H9 (cell line): ENCODE measurements around the gene LMNTD1. TPM values are rescaled to one million over a fixed set of nuclear protein-coding genes. Genes with fewer than 3 reads are reported as not detected.

Experiments
- DNase-seq: peaks from one replicate; pipeline ENCODE4 v3.0.0-alpha.2; 2017
- H2AFZ ChIP-seq: one replicate; pipeline ENCODE4 v1.6.1; 2013; ENCODE audit warnings: mild to moderate bottlenecking, low read length, control low read depth, moderate library complexity
- H2AK5ac ChIP-seq: 2 replicates; pipeline ENCODE4 v1.6.1; 2013; ENCODE audit warnings: low read length, control low read depth, mixed read lengths; ENCODE audit not compliant: insufficient read length
- H2BK120ac ChIP-seq: one replicate; pipeline ENCODE4 v1.6.1; 2013; ENCODE audit warnings: low read depth, mild to moderate bottlenecking, low read length, control low read depth, inconsistent platforms; ENCODE audit not compliant: poor library complexity, severe bottlenecking
- H2BK12ac ChIP-seq: 2 replicates; pipeline ENCODE4 v1.6.1; 2013; ENCODE audit warnings: low read length, control low read depth, mixed read lengths, low read depth; ENCODE audit not compliant: insufficient read length
- H2BK15ac ChIP-seq: 2 replicates; pipeline ENCODE4 v1.6.1; 2013; ENCODE audit warnings: low read depth, low read length, control low read depth
- H2BK20ac ChIP-seq: one replicate; pipeline ENCODE4 v1.6.1; 2013; ENCODE audit warnings: low read depth, mild to moderate bottlenecking, low read length, control low read depth, inconsistent platforms; ENCODE audit not compliant: poor library complexity, severe bottlenecking
- H2BK5ac ChIP-seq: 2 replicates; pipeline ENCODE4 v1.6.1; 2013; ENCODE audit warnings: low read length, control low read depth, mixed read lengths; ENCODE audit not compliant: insufficient read length
- H3K14ac ChIP-seq: 2 replicates; pipeline ENCODE4 v1.6.1; 2013; ENCODE audit warnings: low read length, control low read depth; ENCODE audit not compliant: insufficient read depth
- H3K18ac ChIP-seq: 2 replicates; pipeline ENCODE4 v1.6.1; 2013; ENCODE audit warnings: low read depth, mild to moderate bottlenecking, mixed read lengths, low read length, control low read depth; ENCODE audit not compliant: insufficient read length
- H3K23ac ChIP-seq: 2 replicates; pipeline ENCODE4 v1.6.1; 2013; ENCODE audit warnings: low read length, control low read depth, mixed read lengths, low read depth; ENCODE audit not compliant: insufficient read length
- H3K23me2 ChIP-seq: 2 replicates; pipeline ENCODE4 v1.6.1; 2013; ENCODE audit warnings: low read depth, mild to moderate bottlenecking, mixed read lengths, low read length, control low read depth; ENCODE audit not compliant: insufficient read length, poor library complexity, severe bottlenecking
- H3K27ac ChIP-seq: 2 replicates; pipeline ENCODE4 v1.5.1; 2013; ENCODE audit warnings: low read length, control low read depth, mixed read lengths, low read depth; ENCODE audit not compliant: insufficient read length
- H3K27me3 ChIP-seq: 2 replicates; pipeline ENCODE4 v1.6.1; 2013; ENCODE audit warnings: low read length, control low read depth, inconsistent platforms; ENCODE audit not compliant: insufficient read depth
- H3K4ac ChIP-seq: 2 replicates; pipeline ENCODE4 v1.6.1; 2013; ENCODE audit warnings: low read depth, mild to moderate bottlenecking, control low read depth, inconsistent platforms, low read length, moderate library complexity
- H3K4me1 ChIP-seq: 2 replicates; pipeline ENCODE4 v1.6.1; 2013; ENCODE audit warnings: low read length, control low read depth, inconsistent platforms; ENCODE audit not compliant: insufficient read depth
- H3K4me2 ChIP-seq: 2 replicates; pipeline ENCODE4 v1.6.1; 2013; ENCODE audit warnings: low read length, control low read depth, mixed read lengths; ENCODE audit not compliant: insufficient read length, insufficient read depth
- H3K56ac ChIP-seq: 2 replicates; pipeline ENCODE4 v1.6.1; 2013; ENCODE audit warnings: low read depth, mild to moderate bottlenecking, mixed read lengths, low read length, control low read depth; ENCODE audit not compliant: insufficient read length
- H3K79me1 ChIP-seq: 2 replicates; pipeline ENCODE4 v1.6.1; 2013; ENCODE audit warnings: low read depth, mild to moderate bottlenecking, moderate library complexity, low read length, control low read depth, inconsistent platforms; ENCODE audit not compliant: insufficient read depth, poor library complexity, severe bottlenecking
- H3K79me2 ChIP-seq: 2 replicates; pipeline ENCODE4 v1.6.1; 2013; ENCODE audit warnings: low read length, control low read depth, inconsistent platforms; ENCODE audit not compliant: insufficient read depth
- H3K9ac ChIP-seq: 2 replicates; pipeline ENCODE4 v1.6.1; 2013; ENCODE audit warnings: low read length, control low read depth, mixed read lengths; ENCODE audit not compliant: insufficient read length; ENCODE audit errors: extremely low read depth
- H3K9me3 ChIP-seq: one replicate; pipeline ENCODE4 v1.6.1; 2013; ENCODE audit warnings: low read depth, low read length, inconsistent platforms; ENCODE audit not compliant: control insufficient read depth
- H3T11ph ChIP-seq: one replicate; pipeline ENCODE4 v1.6.1; 2013; ENCODE audit warnings: mild to moderate bottlenecking, low read length, control low read depth, inconsistent platforms
- H4K20me1 ChIP-seq: one replicate; pipeline ENCODE4 v1.6.1; 2013; ENCODE audit not compliant: control insufficient read depth, insufficient read length, insufficient read depth
- H4K5ac ChIP-seq: 2 replicates; pipeline ENCODE4 v1.6.1; 2013; ENCODE audit warnings: low read depth, mild to moderate bottlenecking, mixed read lengths, low read length, control low read depth; ENCODE audit not compliant: insufficient read length
- H4K8ac ChIP-seq: replicated peaks from 2 replicates; pipeline ENCODE4 v1.6.1; 2013; ENCODE audit warnings: low read length, control low read depth, mixed read lengths, low read depth; ENCODE audit not compliant: insufficient read length
- H4K91ac ChIP-seq: 2 replicates; pipeline ENCODE4 v1.6.1; 2013; ENCODE audit warnings: low read depth, mild to moderate bottlenecking, moderate library complexity, mixed read lengths, low read length, control low read depth; ENCODE audit not compliant: insufficient read length
- H3K27ac Mint-ChIP-seq, 3 experiments: 2 replicates in 2 of 3; 3 replicates in 1 of 3; pipeline ENCODE4 v1.8.0; 2020 to 2021; ENCODE audit warnings: mixed read lengths in 3 of 3, mild to moderate bottlenecking in 1 of 3, moderate library complexity in 1 of 3
- H3K27me3 Mint-ChIP-seq: 2 replicates; pipeline ENCODE4 v1.8.0; 2021; ENCODE audit warnings: low read depth, mild to moderate bottlenecking, moderate library complexity, mixed read lengths
- H3K36me3 Mint-ChIP-seq, 3 experiments: 2 replicates in 2 of 3; 3 replicates in 1 of 3; pipeline ENCODE4 v1.8.0; 2020 to 2021; ENCODE audit warnings: low read depth in 3 of 3, mixed read lengths in 3 of 3; ENCODE audit not compliant: insufficient read depth in 1 of 3
- H3K4me1 Mint-ChIP-seq, 2 experiments: 2 replicates each; pipeline ENCODE4 v1.8.0; 2020; ENCODE audit warnings: mixed read lengths in 2 of 2
- H3K4me3 Mint-ChIP-seq, 2 experiments: 2 replicates in 1 of 2; 3 replicates in 1 of 2; pipeline ENCODE4 v1.8.0; 2020 to 2021; ENCODE audit warnings: mild to moderate bottlenecking in 2 of 2, mixed read lengths in 2 of 2, moderate library complexity in 1 of 2
- H3K9me3 Mint-ChIP-seq, 2 experiments: 2 replicates in 1 of 2; 3 replicates in 1 of 2; pipeline ENCODE4 v1.8.0; 2020; ENCODE audit warnings: mild to moderate bottlenecking in 2 of 2, mixed read lengths in 2 of 2, moderate library complexity in 1 of 2
- WGBS: extraction: QIAGEN DNeasy Blood & Tissue Kit; methylation state at CpG from one replicate; pipeline ENCODE4 v1.1.7; 2013; ENCODE audit warnings: missing lambda C conversion rate, low lambda C conversion rate, mixed read lengths; ENCODE audit not compliant: insufficient read length; ENCODE audit errors: extremely low coverage; 5-methylcytosine and 5-hydroxymethylcytosine counted together
- total RNA-seq: library from RNA; stranded (reverse); gene quantifications from 2 replicates; pipeline ENCODE4 v1.2.1, GENCODE V29; 2021
- TF ChIP-seq, protein P1 (sequence below): fragments of 200-600 bp; sonication (generic); conservative IDR thresholded peaks from 3 replicates; pipeline ENCODE4 v1.8.0; 2021; ENCODE audit warnings: antibody characterized with exemption, mild to moderate bottlenecking

LMNTD1 gene
- total RNA-seq, 1 experiment from 2014 or later, result not detected

DNA sequence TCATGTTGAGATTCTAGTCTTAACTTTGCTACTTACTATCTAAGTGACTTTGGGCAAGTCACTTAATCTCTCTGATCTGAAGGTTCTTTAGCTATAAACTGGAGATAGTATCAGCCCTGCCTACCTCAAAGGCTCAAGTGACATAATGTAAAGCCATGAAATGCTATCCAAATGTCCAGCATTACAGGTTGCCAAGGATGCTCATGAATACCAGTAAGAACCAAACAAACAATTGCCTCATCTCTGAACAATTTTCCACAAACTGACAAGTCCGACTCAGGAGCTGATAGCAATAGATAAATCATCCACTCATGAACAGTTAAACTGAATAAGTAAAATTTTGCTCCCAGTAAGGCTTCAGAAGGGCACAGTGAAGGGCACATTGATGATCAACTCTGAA lies 51.5 kb downstream of the LMNTD1 start:
- Mint-ChIP-seq H3K4me3 (no peak overlapping the region), H3K36me3 (no peaks in the 10 kb centered on the region; a peak in 1 of 7 replicates), H3K27me3 (no peaks in the 10 kb centered on the region; the same call in 1 of the 2 replicates), H3K4me1 (no peaks in the 10 kb centered on the region), H3K9me3 (no peaks in the 10 kb centered on the region; a peak in 2 of 5 replicates), H3K27ac (no peak overlapping the region)
- no CpG with 5 or more reads among the region's 1 CpG for WGBS
- H2BK120ac ChIP-seq, result no peak overlapping the region
- no peaks in the 10 kb centered on the region for H3K9me3 ChIP-seq
- no peak overlapping the region for H3K4me2 ChIP-seq
- no peak overlapping the region for H4K91ac ChIP-seq
- H3K79me2 ChIP-seq, result no peaks in the 10 kb centered on the region
- no peak overlapping the region for H3K23ac ChIP-seq
- H3K18ac ChIP-seq, result no peak overlapping the region
- no peak overlapping the region for H2AFZ ChIP-seq
- H2BK5ac ChIP-seq, result no peak overlapping the region
- H3K9ac ChIP-seq, result no peak overlapping the region
- no peak overlapping the region for H4K5ac ChIP-seq
- H3T11ph ChIP-seq, result no peak overlapping the region
- H3K23me2 ChIP-seq, result no peaks in the 10 kb centered on the region
- no peaks in the 10 kb centered on the region for H3K79me1 ChIP-seq
- H3K27ac ChIP-seq, result no peak overlapping the region
- no peak overlapping the region for H3K14ac ChIP-seq
- H4K8ac ChIP-seq, result no peak overlapping the region
- H2BK20ac ChIP-seq, result no peak overlapping the region
- H4K20me1 ChIP-seq, result no peaks in the 10 kb centered on the region
- no peaks in the 10 kb centered on the region for H3K4me1 ChIP-seq
- no peaks in the 10 kb centered on the region for H3K27me3 ChIP-seq
- DNase-seq, result no peak
- no peak overlapping the region for H2BK15ac ChIP-seq
- no peak overlapping the region for H2BK12ac ChIP-seq
- TF ChIP-seq, protein P1, sequence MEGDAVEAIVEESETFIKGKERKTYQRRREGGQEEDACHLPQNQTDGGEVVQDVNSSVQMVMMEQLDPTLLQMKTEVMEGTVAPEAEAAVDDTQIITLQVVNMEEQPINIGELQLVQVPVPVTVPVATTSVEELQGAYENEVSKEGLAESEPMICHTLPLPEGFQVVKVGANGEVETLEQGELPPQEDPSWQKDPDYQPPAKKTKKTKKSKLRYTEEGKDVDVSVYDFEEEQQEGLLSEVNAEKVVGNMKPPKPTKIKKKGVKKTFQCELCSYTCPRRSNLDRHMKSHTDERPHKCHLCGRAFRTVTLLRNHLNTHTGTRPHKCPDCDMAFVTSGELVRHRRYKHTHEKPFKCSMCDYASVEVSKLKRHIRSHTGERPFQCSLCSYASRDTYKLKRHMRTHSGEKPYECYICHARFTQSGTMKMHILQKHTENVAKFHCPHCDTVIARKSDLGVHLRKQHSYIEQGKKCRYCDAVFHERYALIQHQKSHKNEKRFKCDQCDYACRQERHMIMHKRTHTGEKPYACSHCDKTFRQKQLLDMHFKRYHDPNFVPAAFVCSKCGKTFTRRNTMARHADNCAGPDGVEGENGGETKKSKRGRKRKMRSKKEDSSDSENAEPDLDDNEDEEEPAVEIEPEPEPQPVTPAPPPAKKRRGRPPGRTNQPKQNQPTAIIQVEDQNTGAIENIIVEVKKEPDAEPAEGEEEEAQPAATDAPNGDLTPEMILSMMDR, result no peak
- no peak overlapping the region for H3K56ac ChIP-seq
- no peak overlapping the region for H3K4ac ChIP-seq
- no peak overlapping the region for H2AK5ac ChIP-seq
